H1 (cell line): ENCODE results near the gene SOBP. TPM values are rescaled to one million over a fixed set of nuclear protein-coding genes. Genes with fewer than 3 reads are reported as not detected.

ENCODE experiments used
- CTCF ChIA-PET: fragments of 300-600 bp; sonication (Branson Sonifier 250); formaldehyde crosslinking; loops from one replicate; lab custom pipeline; 2021; ENCODE audit not compliant: partially characterized antibody; lab: Charles Lee
- POLR2A ChIA-PET: fragments of 300-600 bp; sonication (Branson Sonifier 250); formaldehyde crosslinking; loops from one replicate; lab custom pipeline; 2021; ENCODE audit warnings: inconsistent platforms; ENCODE audit not compliant: partially characterized antibody; lab: Charles Lee
- DNase-seq, 2 experiments: peaks; one replicate each; pipeline versions ENCODE4 v3.0.0 to v3.0.0-alpha.2; 2010 to 2022; ENCODE audit warnings: low spot score in 2 of 2, low read depth in 1 of 2, mixed read lengths in 1 of 2
- FAIRE-seq: peaks from 2 replicates; lab custom pipeline; 2011; peaks lifted over from hg19 to GRCh38; lab: Jason Lieb, UNC
- H2AFZ ChIP-seq: 2 replicates; pipeline ENCODE4 v1.8.1; 2012; ENCODE audit warnings: low read length, inconsistent platforms
- H2AK5ac ChIP-seq: 2 replicates; pipeline ENCODE4 v1.6.1; 2013; ENCODE audit warnings: low read depth, low read length
- H2BK120ac ChIP-seq: replicated peaks from 2 replicates; pipeline ENCODE3; 2013; ENCODE audit warnings: low read depth, low read length, inconsistent platforms
- H2BK12ac ChIP-seq: 2 replicates; pipeline ENCODE4 v1.6.1; 2013; ENCODE audit warnings: low read depth, low read length
- H2BK15ac ChIP-seq: 2 replicates; pipeline ENCODE4 v1.6.1; 2013; ENCODE audit warnings: low read length
- H2BK20ac ChIP-seq: 2 replicates; pipeline ENCODE4 v1.6.1; 2013; ENCODE audit warnings: low read length
- H2BK5ac ChIP-seq: 2 replicates; pipeline ENCODE4 v1.6.1; 2013; ENCODE audit warnings: low read depth, low read length
- H3K14ac ChIP-seq: 2 replicates; pipeline ENCODE4 v1.6.1; 2013; ENCODE audit warnings: inconsistent platforms; ENCODE audit not compliant: insufficient read length
- H3K18ac ChIP-seq: 2 replicates; pipeline ENCODE4 v1.6.1; 2013; ENCODE audit warnings: low read length; ENCODE audit errors: extremely low read depth
- H3K23ac ChIP-seq: 2 replicates; pipeline ENCODE4 v1.6.1; 2013; ENCODE audit warnings: inconsistent platforms; ENCODE audit not compliant: insufficient read length
- H3K23me2 ChIP-seq: 2 replicates; pipeline ENCODE4 v1.6.1; 2013; ENCODE audit warnings: low read depth, low read length
- H3K27ac ChIP-seq: 2 replicates; pipeline ENCODE4 v1.6.1; 2011; ENCODE audit warnings: low read depth, low read length, inconsistent platforms
- H3K27me3 ChIP-seq, 4 experiments: replicated peaks in 1 of 4; 1 replicate in 1 of 4; 2 replicates in 3 of 4; pipeline versions ENCODE4 v1.6.1 to v1.8.1; 2011 to 2013; ENCODE audit warnings: low read length in 3 of 4, mild to moderate bottlenecking in 3 of 4, inconsistent platforms in 2 of 4, mixed read lengths in 2 of 4, moderate library complexity in 1 of 4; ENCODE audit not compliant: control insufficient read depth in 3 of 4, insufficient read depth in 3 of 4; ENCODE audit errors: extremely low read depth in 1 of 4
- H3K36me3 ChIP-seq, 4 experiments: 2 replicates each; pipeline versions ENCODE4 v1.6.1 to v1.8.1; 2011 to 2013; ENCODE audit warnings: mild to moderate bottlenecking in 4 of 4, low read length in 3 of 4, moderate library complexity in 2 of 4, control low read depth in 1 of 4, inconsistent platforms in 1 of 4; ENCODE audit not compliant: insufficient read depth in 4 of 4, control insufficient read depth in 2 of 4
- H3K4ac ChIP-seq: replicated peaks from 2 replicates; pipeline ENCODE3; 2013; ENCODE audit warnings: low read length, low read depth, mixed read lengths, inconsistent platforms; ENCODE audit not compliant: insufficient read length
- H3K4me1 ChIP-seq, 4 experiments: replicated peaks in 1 of 4; 1 replicate in 1 of 4; 2 replicates in 3 of 4; pipeline versions ENCODE4 v1.6.1 to v1.8.1; 2011 to 2013; ENCODE audit warnings: low read length in 3 of 4, inconsistent platforms in 2 of 4, mixed read lengths in 1 of 4; ENCODE audit not compliant: insufficient read depth in 4 of 4, control insufficient read depth in 3 of 4
- H3K4me2 ChIP-seq, 2 experiments: 2 replicates each; pipeline versions ENCODE4 v1.6.1 to v1.8.1; 2011 to 2013; ENCODE audit warnings: low read depth in 2 of 2, low read length in 2 of 2, control low read depth in 1 of 2, inconsistent platforms in 1 of 2, mild to moderate bottlenecking in 1 of 2; ENCODE audit not compliant: insufficient read depth in 1 of 2
- H3K4me3 ChIP-seq, 4 experiments: fragments of 200-600, 300-600 bp in 1 of 4; sonication (generic), shearing (Covaris generic), sonication (Bioruptor Twin) in 1 of 4; 2 replicates each; pipeline versions ENCODE4 v1.5.1 to v1.8.1; 2011 to 2016; ENCODE audit warnings: low read length in 4 of 4, low read depth in 3 of 4, control low read depth in 2 of 4, inconsistent platforms in 2 of 4, mild to moderate bottlenecking in 2 of 4, mixed read lengths in 1 of 4, moderate library complexity in 1 of 4; ENCODE audit not compliant: insufficient read depth in 2 of 4; ENCODE audit errors: extremely low read depth in 1 of 4
- H3K56ac ChIP-seq: replicated peaks from 2 replicates; pipeline ENCODE3; 2013; ENCODE audit warnings: low read depth, mild to moderate bottlenecking, mixed read lengths, low read length, inconsistent platforms; ENCODE audit not compliant: insufficient read length
- H3K79me1 ChIP-seq: 2 replicates; pipeline ENCODE4 v1.6.1; 2013; ENCODE audit warnings: low read depth, low read length, control low read depth
- H3K79me2 ChIP-seq, 2 experiments: 2 replicates each; pipeline versions ENCODE4 v1.6.1 to v1.8.1; 2012 to 2013; ENCODE audit warnings: low read length in 2 of 2, mild to moderate bottlenecking in 2 of 2, inconsistent platforms in 1 of 2; ENCODE audit not compliant: insufficient read depth in 2 of 2, control insufficient read depth in 1 of 2
- H3K9ac ChIP-seq, 4 experiments: replicated peaks in 1 of 4; 1 replicate in 1 of 4; 2 replicates in 3 of 4; pipeline versions ENCODE4 v1.6.1 to v1.8.1; 2011 to 2013; ENCODE audit warnings: low read depth in 3 of 4, low read length in 3 of 4, control low read depth in 2 of 4, mild to moderate bottlenecking in 2 of 4, moderate library complexity in 2 of 4, inconsistent platforms in 1 of 4; ENCODE audit errors: extremely low read depth in 1 of 4
- H3K9me3 ChIP-seq, 2 experiments: 2 replicates each; pipeline versions ENCODE4 v1.6.1 to v1.8.1; 2012 to 2013; ENCODE audit warnings: mild to moderate bottlenecking in 2 of 2, moderate library complexity in 2 of 2, control low read depth in 1 of 2, inconsistent platforms in 1 of 2, low read depth in 1 of 2, low read length in 1 of 2, mixed read lengths in 1 of 2; ENCODE audit not compliant: insufficient read depth in 2 of 2
- H4K20me1 ChIP-seq, 2 experiments: replicated peaks in 1 of 2; 2 replicates each; pipeline versions ENCODE3 to v1.8.1; 2011 to 2013; ENCODE audit warnings: inconsistent platforms in 2 of 2, low read length in 2 of 2, mild to moderate bottlenecking in 1 of 2; ENCODE audit not compliant: insufficient read depth in 2 of 2, control insufficient read depth in 1 of 2
- H4K5ac ChIP-seq: 2 replicates; pipeline ENCODE4 v1.6.1; 2013; ENCODE audit warnings: low read length, low read depth, mixed read lengths, inconsistent platforms; ENCODE audit not compliant: insufficient read length
- H4K8ac ChIP-seq: 2 replicates; pipeline ENCODE4 v1.8.0; 2013; ENCODE audit warnings: mild to moderate bottlenecking, moderate library complexity, low read length, inconsistent platforms; ENCODE audit not compliant: insufficient read depth; ENCODE audit errors: extremely low read depth
- H4K91ac ChIP-seq: replicated peaks from 2 replicates; pipeline ENCODE3; 2013; ENCODE audit warnings: low read length, mixed read lengths, inconsistent platforms; ENCODE audit not compliant: insufficient read length
- ASH2L ChIP-seq: fragments of 200-600, 300-600 bp; sonication (generic); IDR thresholded peaks from one replicate; pipeline ENCODE4 v1.7.1; 2017; ENCODE audit warnings: low read length
- ATF3 ChIP-seq: IDR thresholded peaks from 2 replicates; pipeline ENCODE4 v1.6.1; 2011; ENCODE audit warnings: low read depth, mild to moderate bottlenecking, low read length; ENCODE audit not compliant: insufficient read depth
- BCL11A ChIP-seq, 2 experiments: IDR thresholded peaks; one replicate each; pipeline ENCODE4 v1.6.1; 2011; ENCODE audit warnings: low read depth in 2 of 2, low read length in 2 of 2, mild to moderate bottlenecking in 2 of 2
- CTBP2 ChIP-seq: IDR thresholded peaks from 2 replicates; pipeline ENCODE4 v1.7.0; 2011; ENCODE audit warnings: borderline replicate concordance, mild to moderate bottlenecking, moderate library complexity, mixed read lengths, low read length; ENCODE audit not compliant: insufficient read depth, insufficient read length
- HDAC2 ChIP-seq, 2 experiments: fragments of 300-600 bp in 1 of 2; sonication (generic) in 1 of 2; IDR thresholded peaks; 2 replicates each; pipeline ENCODE4 v1.6.1; 2011 to 2012; ENCODE audit warnings: low read depth in 2 of 2, low read length in 2 of 2, mild to moderate bottlenecking in 2 of 2, moderate library complexity in 2 of 2, borderline replicate concordance in 1 of 2, inconsistent platforms in 1 of 2
- NRF1 ChIP-seq: IDR thresholded peaks from 2 replicates; pipeline ENCODE4 v1.6.1; 2011; ENCODE audit warnings: mild to moderate bottlenecking, low read depth, low read length, improper control_type of control experiment
- PHF8 ChIP-seq: fragments of 200-600 bp; sonication (generic); conservative IDR thresholded peaks from 2 replicates; pipeline ENCODE4 v1.7.1; 2012; ENCODE audit warnings: low read depth, mild to moderate bottlenecking, inconsistent platforms, low read length, moderate library complexity
- SP4 ChIP-seq: IDR thresholded peaks from 2 replicates; pipeline ENCODE4 v1.6.1; 2012; ENCODE audit warnings: low read length, inconsistent platforms
- TAF1 ChIP-seq: IDR thresholded peaks from 2 replicates; pipeline ENCODE4 v1.6.1; 2011; ENCODE audit warnings: mild to moderate bottlenecking, low read depth, low read length
- TAF7 ChIP-seq: optimal IDR thresholded peaks from 2 replicates; pipeline ENCODE3; 2011; ENCODE audit warnings: low read depth, mild to moderate bottlenecking, inconsistent platforms, low read length, moderate library complexity, borderline replicate concordance
- WGBS, 2 experiments: shearing (Covaris generic) in 1 of 2; methylation state at CpG; one replicate each; pipeline versions ENCODE4 v1.1.6 to v1.1.7; 2013 to 2015; ENCODE audit warnings: low lambda C conversion rate in 2 of 2, mixed read lengths in 2 of 2, inconsistent platforms in 1 of 2, low coverage in 1 of 2, missing lambda C conversion rate in 1 of 2; ENCODE audit not compliant: insufficient replicate concordance in 2 of 2, insufficient coverage in 1 of 2, insufficient read length in 1 of 2; ENCODE audit errors: extremely low coverage in 1 of 2, missing lambda C conversion rate in 1 of 2; 5-methylcytosine and 5-hydroxymethylcytosine counted together
- polyA plus RNA-seq, 7 experiments: library from polyadenylated mRNA; depleted of rRNA in 3 of 7; stranded (reverse) in 5 of 7; unstranded in 2 of 7; fragments of >200 nt in 5 of 7; fragments of 200-250 nt in 2 of 7; gene quantifications; 1 replicate in 5 of 7; 2 replicates in 1 of 7; 4 replicates in 1 of 7; pipeline versions ENCODE4 v1.2.1 to v1.2.3, GENCODE V29; 2011 to 2013; ENCODE audit warnings: missing spikeins in 2 of 7, mixed read lengths in 2 of 7
- total RNA-seq: library from RNA; stranded (reverse); fragmentation: NEBNext Ultra II Directional; extraction: Animal tissue kit (Norgen Biotek cat#: 25700); gene quantifications from 2 replicates; pipeline ENCODE4 v1.2.1, GENCODE V29; 2021

Gene SOBP
- total and polyA plus RNA-seq, 2 of the 8 experiments (the other 6 are each of a cell fraction or from before 2014, with no cell fraction given) = 0.45 to 6.2 TPM

- Histone ChIP-seq H3K4ac (no peak overlapping the region), H3K4me3 (no peak overlapping the region), H2AK5ac (no peak overlapping the region), H3K27me3 (no peaks in the 10 kb centered on the region), H2AFZ (no peak overlapping the region), H3K14ac (no peak overlapping the region), H3K23ac (no peak overlapping the region), H3K79me1 (no peaks in the 10 kb centered on the region), H4K8ac (no peak overlapping the region), H3K56ac (no peak overlapping the region), H3K4me2 (no peak overlapping the region), H3K36me3 (no peaks in the 10 kb centered on the region), H3K27ac (no peak overlapping the region), H2BK20ac (no peak overlapping the region), H3K9ac (no peak overlapping the region), H4K91ac (no peak overlapping the region), H3K23me2 (no peaks in the 10 kb centered on the region), H3K4me1 (peaks cover 0 to 4% (median 0%) of the 10 kb centered on the region in 4 experiments; a peak in 2 of 7 replicates), H3K79me2 (no peaks in the 10 kb centered on the region), H2BK12ac (no peak overlapping the region), H4K20me1 (no peaks in the 10 kb centered on the region), H2BK5ac (no peak overlapping the region), H3K9me3 (0 out of 4 replicates have a peak, but pooled peaks cover 0 to 3% of the 10 kb centered on the region in 2 experiments), H2BK15ac (no peak overlapping the region), H2BK120ac (no peak overlapping the region), H3K18ac (no peak overlapping the region), H4K5ac (no peak overlapping the region)
- no peak for DNase-seq
- ChIA-PET POLR2A (no interaction called here), CTCF (interaction anchor here (1.5 to 4.3 kb wide), 4 partner anchors 11 to 375 kb away, joined by 4 to 26 read pairs (median 14); no protein-coding TSS in a partner anchor)
- no peak for FAIRE-seq
- no peak for TF ChIP-seq ASH2L
- no peak for TF ChIP-seq BCL11A (IDR thresholded peaks at IDR 0.05; ENCODE audit: low read depth in 2 of 2, low read length in 2 of 2)
- TF ChIP-seq NRF1 = no peak
- no peak for TF ChIP-seq SP4
- no peak for TF ChIP-seq CTBP2
- no peak for TF ChIP-seq PHF8
- no peak for TF ChIP-seq TAF1
- TF ChIP-seq ATF3 = no peak
- no peak for TF ChIP-seq TAF7
- no peak for TF ChIP-seq HDAC2 (IDR thresholded peaks at IDR 0.05; ENCODE audit: borderline replicate concordance in 1 of 2, low read depth in 2 of 2, low read length in 2 of 2)
- 94% methylated on average over 3 of the region's 3 CpGs; no CpG with 5 or more reads in 1 of the 2 experiments for WGBS, 2 experiments
These were observed 202.4 kb downstream of the SOBP start for GRCh38 chr6:107692351-107692750.
